Astrocyte of the spinal cord (primary cell): ENCODE results near the gene LEKR1.

Experiments used
- DNase-seq: peaks from one replicate; pipeline ENCODE4 v3.0.0; 2011; ENCODE audit warnings: low read depth, low spot score
- H3K4me3 ChIP-seq: 2 replicates; pipeline ENCODE4 v1.5.1; 2011; ENCODE audit warnings: low read depth, mild to moderate bottlenecking, low read length, moderate library complexity
- CTCF ChIP-seq: IDR thresholded peaks from 2 replicates; pipeline ENCODE4 v1.5.1; 2012; ENCODE audit warnings: low read depth, mild to moderate bottlenecking, low read length, inconsistent platforms
- in situ Hi-C: cut with HindIII; loops from 2 replicates; pipeline ENCODE4 v1.10.0; 2017; ENCODE audit warnings: low sequenced_read_pairs

LEKR1 gene

GRCh38 chr3:156919818-156920217 lies 93.7 kb downstream of the LEKR1 start:
- H3K4me3 ChIP-seq: no peak overlapping the region
- no peak for TF ChIP-seq CTCF
- DNase-seq: no peak
- in situ Hi-C loops: no loop called here

- TF ChIP-seq CTCF: no peak
- DNase-seq: no peak
- in situ Hi-C loops: no loop called here
- no peak overlapping the region for H3K4me3 ChIP-seq
Observed at GRCh38 chr3:156920399-156920798, 94.2 kb downstream of the LEKR1 start.

- no peak for TF ChIP-seq CTCF
- DNase-seq: no peak
- H3K4me3 ChIP-seq: no peak overlapping the region
- in situ Hi-C loops: no loop called here
Observed at GRCh38 chr3:156923349-156923748, 97.2 kb downstream of the LEKR1 start.

GRCh38 chr3:156938724-156939123 lies 112.6 kb downstream of the LEKR1 start:
- in situ Hi-C loops: no loop called here
- TF ChIP-seq CTCF: no peak
- no peak overlapping the region for H3K4me3 ChIP-seq
- no peak for DNase-seq

- in situ Hi-C loops: no loop called here
- no peak overlapping the region for H3K4me3 ChIP-seq
- no peak for DNase-seq
- TF ChIP-seq CTCF: no peak
Observed at GRCh38 chr3:156939315-156939714, 113.2 kb downstream of the LEKR1 start.

- in situ Hi-C loops: no loop called here
- TF ChIP-seq CTCF: no peak
- DNase-seq: no peak
- H3K4me3 ChIP-seq: no peak overlapping the region
Observed at GRCh38 chr3:156941311-156941710, 115.2 kb downstream of the LEKR1 start.
